Medulla oblongata (tissue), 1 donor: ENCODE results near the gene LRRC59.
"Not testable (repeated sequence)": the region's sequence is repeated elsewhere in the genome, so short reads cannot be mapped to it uniquely, and the experiment has no call there.

Source experiments
- DNase-seq: peaks from one replicate; pipeline ENCODE4 v3.0.0-alpha.2; 2015; ENCODE audit errors: extremely low spot score

LRRC59 gene

DNA sequence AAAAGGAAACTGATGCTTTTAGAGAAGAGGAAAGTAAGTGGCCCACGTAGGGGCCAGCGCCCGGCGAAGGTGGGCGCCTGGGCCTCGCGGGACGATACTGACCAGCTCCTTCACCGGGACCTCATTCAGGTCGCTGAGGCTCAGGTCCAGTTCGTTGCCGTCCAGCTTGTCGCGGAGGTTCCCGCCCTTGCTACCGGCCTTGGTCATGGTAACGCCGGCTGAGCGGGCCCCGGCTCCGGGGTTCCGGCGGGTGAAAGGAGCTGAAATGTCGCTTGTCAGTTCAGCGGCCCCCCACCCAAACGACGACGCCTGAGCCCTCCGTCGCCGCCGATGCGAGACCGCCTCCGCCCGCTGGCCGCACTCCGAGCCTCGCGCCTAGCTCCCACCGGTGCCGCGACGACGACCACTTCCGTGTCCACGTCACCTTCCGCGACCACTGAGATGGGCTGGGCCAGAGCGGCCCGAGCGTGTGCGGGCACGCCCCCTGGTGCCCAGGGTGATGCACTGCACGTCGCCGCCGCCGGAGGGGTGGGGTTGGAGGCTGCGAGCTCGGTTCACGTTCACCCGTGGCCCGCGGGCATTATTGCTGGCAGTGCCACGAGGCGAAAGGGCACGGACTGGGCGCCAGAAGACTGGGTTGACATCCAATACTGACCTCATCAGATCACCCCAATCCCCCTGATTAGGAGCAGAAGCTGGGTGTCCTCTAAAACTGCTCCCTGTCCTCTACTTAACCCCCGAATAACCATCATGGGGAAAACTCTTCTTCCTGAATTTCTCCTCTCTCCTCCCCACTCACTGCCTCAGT is at the start of gene LRRC59:
Gene LRRC59, minus strand, starts transcription at position 413 of the 808 bp plus-strand sequence. Its CDS starts 206 bp downstream, at position 207.
- DNase-seq = peak; percentile 84

DNA sequence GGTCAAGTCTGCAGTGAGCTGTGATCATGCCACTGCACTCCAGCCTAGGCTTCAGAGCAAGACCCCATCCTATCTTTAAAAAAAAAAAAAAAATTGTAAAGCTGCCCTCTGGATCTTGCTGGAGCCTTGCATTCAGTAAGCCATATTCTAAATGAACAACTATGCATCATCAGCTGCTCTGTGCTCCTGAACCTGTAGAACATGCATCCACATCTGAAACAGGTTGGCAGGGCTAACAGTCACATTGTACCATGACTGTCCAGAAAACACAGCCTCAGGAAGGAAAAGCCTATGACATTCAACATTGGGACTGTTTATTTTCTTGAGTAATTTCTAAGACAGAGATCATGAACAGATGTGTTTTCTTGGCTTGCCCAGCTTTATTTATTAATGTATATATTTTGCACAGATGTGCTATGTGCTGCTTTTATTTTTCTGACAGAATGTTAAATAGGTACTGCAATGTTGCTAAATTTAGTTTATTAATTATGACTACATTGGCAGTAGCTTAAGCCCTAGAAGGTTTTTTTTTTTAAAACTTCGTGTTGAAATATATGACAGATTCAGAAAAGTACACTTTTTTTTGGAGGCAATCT is 48.5 kb upstream of the LRRC59 start:
- DNase-seq = no peak

DNA sequence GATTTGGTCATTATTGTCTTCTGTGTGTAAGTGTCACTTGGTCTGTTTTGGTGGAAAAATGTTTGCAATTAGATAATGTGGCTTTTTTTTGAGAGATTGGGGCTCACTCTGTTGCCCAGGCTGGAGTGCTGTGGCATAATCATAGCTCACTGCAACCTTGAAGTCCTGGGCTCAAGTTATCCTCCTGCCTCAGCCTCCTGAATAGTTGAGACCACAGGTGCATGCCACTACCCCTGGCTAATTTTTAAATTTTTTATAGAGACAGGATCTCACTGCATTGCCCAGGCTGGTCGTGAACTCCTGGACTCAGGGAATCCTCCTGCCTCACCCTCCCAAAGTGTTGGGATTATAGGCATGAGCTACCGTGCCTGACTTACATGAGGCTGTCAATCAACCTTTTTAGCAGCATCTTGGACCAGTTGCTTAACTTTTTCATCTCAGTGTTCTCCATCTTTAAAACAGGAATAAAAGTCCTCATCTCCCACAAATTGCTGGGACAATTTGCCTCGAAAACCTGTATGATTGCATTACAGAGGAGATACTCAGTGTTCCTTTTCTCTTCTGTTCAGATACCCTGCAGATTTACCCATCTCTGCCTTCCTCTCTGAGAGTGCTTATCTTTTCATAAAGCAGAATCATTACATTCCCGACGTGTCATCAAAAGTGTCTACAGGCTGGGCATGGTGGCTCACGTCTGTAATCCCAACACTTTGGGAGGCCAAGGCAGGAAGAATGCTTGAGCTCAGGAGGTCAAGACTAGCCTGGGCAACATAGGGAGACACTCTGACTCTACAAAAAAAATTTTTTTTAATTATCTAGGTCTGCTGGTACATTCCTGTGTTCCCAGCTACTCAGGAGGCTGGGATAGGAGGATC is 47.8 kb upstream of the LRRC59 start:
- DNase-seq = no peak

DNA sequence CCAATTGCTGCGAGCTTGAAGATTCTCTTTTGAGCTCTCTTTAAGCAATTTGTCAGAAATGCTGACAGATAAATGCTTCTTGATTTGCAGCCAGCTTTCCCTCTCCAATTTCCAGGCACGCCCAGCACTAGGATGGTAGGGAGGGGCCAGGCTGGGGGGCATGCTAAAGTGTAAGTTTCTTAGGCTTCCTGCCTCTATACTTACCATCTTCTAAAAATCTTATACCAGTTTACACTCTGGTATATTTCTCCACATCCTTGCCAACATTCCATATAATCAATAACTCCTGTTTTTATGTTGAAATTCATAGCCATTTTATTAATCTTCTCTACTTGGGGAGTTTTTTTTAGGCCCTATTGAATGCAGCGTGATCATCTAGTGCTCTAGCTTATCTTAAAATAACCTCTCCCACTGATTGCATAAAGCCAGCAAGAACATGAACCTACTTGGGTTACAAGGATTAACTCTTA is 46.2 kb upstream of the LRRC59 start:
- no peak for DNase-seq

DNA sequence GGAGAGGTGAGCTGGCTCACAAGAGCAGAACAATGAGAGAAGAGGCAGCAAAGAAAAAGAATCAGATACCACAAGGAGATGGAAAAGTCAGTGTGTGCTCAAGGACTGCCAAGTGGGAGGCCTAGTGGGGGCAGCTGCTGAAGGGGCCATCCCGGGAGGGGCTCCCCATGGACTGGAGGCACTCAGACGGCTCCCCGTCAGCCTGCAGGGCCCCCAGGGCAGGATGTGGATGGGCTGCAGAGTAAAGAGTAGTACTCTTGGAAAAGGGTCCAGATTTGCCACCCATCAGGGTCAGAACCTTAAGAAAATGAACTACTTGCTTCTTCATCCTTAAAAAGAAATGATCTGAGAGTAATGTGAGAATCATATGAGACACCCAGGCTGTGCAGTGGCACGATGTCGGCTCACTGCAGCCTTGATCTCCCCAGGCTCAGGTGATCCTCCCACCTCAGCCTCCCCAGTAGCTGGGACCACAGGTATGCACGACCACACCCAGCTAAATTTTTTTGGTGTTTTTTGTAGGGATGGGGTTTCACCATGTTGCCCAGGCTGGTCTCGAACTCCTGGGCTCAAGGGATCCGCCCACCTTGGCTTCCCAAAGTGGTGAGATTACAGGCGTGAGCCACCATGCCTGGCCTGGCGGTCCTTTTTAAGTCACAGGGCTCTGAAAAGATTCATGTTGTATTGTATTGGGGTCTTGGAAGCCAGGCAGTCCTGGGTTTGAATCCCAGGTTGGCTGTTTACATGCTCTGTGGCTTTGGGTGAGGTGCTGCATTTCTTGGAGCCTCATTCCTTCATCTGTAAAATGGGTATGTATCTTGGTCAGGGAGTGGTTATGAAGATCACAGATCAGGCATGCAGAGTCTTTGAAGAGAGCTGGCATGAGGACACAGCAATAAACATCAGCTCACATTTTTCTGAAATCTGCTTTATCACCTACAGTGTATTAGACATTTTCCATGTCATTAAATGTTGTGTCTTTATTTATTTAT is 43.8 kb upstream of the LRRC59 start:
- no peak for DNase-seq

DNA sequence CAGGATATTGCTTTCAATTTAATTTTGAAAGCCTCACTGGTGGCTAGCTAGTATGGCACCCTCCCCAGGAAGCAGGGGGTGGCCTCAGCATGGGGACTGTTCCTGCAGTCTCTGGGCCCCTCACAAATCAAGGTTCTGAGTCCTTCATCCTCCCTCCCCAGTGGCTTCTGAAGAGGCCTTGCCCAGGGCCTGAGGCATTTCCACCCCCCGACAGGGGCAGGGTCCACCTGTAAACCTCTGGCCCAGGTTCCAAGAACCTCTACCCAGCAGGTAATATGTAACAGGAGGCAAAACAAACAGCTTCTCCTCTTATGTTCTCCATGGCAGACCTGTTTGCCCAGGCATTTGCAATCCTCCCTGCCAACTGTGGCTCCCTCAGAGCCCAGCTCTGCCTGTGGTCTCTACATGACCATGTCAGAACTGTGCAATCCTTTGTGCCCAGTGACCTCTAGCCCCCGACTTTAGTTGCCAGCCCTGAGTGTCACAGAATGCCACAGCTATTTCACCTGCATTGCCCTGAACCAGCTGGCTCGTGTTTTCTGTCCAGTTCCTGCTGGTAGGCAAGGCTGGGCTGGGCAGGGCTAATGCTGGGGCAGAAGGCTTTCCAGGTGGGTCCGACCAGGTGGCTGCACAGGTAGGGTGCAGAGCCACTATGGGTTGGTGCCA is 43.0 kb upstream of the LRRC59 start:
- DNase-seq = no peak

DNA sequence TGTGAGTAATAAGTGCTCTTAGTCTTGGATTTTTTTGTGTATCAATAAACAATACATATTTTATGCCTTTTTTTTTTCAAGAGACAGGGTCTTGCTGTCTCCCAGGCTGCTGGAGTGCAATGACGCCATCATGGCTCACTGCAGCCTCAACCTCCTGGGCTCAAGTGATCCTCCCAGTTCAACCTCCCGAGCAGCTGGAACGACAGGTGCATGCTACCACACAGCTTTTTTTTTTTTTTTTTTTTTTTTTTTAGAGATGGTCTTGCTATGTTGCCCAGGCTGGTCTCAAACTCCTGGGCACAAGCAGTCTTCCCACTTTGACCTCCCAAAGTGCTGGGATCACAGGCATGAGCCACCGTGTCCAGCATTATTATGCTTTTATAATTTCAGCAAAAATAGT is 41.7 kb upstream of the LRRC59 start:
- no peak for DNase-seq

DNA sequence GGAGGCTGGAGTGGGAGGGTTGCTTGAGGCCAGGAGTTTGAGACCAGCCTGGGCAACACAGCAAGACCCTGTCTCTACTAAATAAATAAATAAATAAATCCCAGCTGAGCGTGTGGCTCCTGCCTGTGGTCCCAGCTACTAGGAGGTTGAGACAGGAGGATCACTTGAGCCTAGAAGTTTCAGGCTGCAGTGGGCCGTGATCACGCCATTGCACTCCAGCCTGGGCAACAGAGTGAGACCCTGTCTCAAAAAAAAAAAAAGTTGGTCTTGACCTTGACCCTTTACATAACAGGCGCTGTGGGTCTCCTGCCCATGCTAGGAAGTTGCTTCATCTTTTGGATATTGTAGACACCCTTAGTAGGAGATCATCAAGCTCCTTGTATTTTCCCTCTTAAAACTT is 40.1 kb upstream of the LRRC59 start:
- DNase-seq = no peak

DNA sequence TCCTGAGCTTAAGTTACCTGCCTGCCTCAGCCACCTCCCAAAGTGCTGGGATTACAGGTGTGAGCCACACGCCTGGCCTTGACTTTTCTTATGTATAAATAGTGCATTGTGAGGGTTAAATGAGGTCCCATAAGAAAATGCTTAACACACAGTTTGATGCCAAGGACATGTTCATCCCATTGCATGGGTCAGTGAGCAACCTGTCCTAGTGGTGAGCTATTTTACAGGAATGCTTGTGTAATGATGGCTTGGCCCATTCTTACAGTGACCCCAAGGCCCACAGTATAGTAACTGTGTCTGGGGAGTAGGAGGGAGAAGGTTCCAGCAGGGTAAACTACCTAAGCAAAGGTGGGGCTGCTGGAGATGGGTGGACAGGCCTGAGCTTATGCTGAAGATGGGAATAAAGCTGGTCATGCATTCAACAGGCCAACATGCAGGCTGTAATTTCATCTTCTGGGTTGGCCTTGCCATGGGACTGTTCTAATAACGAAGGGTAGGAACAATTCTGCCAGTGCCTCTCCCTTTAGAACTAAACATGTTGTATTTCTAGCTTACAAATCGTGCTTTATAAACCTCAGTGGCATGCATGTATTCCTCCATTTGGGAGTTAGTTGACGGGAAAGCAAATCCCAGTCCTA is 34.9 kb upstream of the LRRC59 start:
- no peak for DNase-seq

DNA sequence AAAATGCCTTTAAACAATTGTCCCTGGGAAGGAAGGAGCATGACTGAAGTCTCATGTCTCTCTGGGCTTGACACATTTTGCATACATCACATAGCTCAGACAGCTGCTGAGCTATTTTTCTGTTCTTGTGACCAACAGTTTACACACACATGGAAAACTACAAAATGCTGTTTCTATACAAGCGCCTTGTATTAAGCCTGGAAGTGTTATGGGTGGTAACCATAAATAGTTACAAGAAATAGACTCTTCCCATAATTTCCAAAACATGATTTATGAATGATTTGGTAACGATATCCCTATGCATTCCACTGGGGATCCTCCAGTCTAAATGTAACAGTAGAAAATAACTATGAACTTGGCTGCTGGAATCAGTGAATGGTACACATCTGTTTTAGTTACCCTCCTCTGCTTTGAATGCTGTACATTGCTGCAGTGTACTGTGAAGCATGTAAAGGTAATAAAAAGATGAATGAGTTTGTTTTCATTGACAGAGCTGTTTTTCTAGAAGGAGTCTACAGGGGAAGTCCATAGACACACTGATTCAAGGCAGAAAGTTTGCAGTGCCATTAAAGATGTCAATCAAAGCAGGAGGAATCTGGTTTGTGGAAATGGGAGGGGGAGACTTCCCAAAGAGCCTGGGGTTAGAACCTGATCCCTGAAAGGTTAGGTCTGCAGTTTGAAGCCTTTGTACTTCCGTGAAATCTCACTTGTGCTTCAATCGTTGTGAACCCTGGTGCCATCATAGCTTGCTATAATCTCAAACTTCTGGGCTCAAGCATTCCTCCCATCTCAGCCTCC is 33.7 kb upstream of the LRRC59 start:
- DNase-seq = no peak

DNA sequence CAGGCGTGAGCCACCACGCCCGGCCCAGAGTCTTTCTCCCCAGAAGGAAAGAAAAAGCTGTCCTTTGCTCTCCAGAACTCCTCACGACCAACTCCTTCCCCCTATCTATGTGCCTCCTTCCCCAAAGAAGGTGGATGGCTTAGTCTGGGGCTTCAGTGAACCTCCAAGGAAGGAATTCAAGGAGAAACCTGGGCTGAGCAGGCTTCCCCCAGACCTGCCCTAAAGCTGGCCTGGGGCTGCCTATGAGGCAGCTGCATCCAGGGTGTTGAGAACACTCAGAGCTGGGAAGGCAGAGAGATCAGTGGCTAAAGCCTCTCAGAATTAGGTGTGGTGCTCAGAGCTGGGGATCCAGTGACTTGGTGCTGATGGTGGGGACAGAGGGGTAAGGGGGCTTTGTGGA is 32.5 kb upstream of the LRRC59 start:
- DNase-seq = no peak

DNA sequence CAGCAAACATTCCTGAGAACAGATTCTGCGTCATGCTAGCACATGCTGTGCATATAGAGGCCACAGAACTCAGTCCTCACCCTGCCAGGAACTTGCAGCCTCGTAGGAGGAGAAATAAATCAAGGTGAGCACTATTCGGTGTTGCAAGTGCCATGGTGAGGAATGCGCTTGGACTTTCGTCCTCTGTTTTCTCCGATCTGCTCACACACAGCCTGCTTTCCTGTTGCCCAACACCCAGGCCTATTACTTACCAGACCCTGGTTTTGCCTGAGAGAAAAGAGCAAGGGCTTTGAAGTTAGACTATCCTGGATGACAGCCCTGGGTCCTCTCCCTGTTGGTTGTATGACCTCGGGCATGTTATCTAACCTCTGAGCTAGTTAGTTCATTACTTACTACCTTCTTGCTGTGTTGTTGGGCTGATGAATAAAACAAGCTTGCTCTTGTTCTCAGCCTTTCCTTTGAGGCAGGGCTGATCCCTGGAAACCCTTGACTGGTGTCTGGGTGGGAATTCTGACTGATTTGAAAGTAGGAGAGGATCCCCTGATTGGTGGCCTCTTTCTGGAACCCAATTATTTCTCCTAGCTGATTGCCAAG is 31.6 kb upstream of the LRRC59 start:
- DNase-seq = no peak

DNA sequence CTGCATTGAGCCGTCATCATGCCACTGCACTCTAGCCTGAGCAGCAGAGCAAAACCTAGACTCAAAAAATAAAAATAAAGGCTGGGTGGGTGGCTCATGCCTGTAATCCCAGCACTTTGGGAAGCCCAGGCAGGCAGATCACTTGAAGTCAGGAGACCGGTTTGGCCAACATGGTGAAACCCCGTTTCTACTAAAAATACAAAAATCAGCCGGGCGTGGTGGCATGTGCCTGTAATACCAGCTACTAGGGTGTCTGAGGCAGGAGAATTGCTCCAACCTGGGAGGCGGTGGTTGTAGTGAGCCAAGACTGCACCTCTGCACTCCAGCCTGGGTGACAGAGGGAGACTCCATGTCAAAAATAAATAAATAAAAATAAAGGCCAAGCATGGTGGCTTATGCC is 30.8 kb upstream of the LRRC59 start:
- not testable (repeated sequence) for DNase-seq

DNA sequence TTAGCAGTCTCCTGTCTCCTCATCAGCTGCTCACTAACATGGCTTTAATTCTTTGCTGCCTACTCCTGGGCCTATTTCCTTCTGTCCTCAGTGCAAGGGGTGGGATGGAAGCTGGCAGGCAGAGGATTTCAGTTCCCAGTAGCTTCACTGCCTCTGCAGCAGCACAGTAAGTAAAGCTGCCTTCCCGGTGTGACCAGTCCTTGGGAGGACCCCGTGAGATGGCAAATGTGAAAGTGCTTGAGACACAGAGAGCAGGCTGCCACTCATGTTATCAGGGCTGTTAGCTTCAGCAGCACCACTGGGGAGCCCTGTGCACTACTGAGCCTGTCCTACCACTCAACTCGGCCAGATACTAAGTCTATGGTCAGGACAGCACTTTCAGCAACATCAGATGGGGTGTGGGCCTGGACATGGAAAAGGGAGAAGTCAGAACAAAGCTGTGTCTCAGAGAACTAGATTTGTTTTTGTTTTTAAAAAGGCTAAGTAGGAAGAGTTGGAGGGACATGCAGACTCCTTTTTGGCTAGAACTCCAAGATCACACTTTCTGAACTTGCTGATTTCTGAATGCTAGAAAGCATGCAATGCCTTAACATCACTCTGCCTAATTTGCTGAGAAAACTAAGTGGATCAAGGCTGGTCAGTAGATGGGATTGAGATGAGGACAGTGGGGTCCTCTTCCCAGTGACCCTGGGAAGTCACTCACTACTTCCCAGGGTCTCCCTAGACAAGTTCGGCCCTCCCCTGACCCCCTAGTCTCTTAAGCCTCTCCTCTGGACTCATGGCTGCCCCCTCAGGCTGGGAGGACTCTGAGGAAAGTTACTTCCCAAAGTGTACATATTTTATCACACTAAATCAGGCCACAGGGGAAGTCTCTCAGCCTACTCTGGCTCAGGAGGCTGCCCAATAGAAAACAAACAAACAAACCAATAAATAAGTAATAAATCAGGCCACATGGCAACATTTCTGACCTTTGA is 29.8 kb upstream of the LRRC59 start:
- DNase-seq = peak; percentile 21

DNA sequence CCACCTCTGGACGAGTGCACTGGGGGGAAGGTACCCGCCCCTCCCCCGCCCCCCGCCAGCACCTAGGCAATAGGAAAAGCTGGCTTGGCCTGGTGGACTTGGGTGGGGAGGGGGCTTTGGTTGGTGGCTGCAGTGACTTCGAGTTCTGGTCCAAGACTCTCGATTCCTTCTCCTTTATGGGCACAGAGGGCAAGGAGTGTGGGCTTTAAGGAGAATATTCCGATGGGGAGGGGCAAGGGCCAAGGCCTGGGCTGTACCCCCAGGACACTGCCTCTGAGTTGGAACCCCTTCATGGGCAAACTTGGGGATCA is 29.1 kb upstream of the LRRC59 start:
- DNase-seq = no peak

DNA sequence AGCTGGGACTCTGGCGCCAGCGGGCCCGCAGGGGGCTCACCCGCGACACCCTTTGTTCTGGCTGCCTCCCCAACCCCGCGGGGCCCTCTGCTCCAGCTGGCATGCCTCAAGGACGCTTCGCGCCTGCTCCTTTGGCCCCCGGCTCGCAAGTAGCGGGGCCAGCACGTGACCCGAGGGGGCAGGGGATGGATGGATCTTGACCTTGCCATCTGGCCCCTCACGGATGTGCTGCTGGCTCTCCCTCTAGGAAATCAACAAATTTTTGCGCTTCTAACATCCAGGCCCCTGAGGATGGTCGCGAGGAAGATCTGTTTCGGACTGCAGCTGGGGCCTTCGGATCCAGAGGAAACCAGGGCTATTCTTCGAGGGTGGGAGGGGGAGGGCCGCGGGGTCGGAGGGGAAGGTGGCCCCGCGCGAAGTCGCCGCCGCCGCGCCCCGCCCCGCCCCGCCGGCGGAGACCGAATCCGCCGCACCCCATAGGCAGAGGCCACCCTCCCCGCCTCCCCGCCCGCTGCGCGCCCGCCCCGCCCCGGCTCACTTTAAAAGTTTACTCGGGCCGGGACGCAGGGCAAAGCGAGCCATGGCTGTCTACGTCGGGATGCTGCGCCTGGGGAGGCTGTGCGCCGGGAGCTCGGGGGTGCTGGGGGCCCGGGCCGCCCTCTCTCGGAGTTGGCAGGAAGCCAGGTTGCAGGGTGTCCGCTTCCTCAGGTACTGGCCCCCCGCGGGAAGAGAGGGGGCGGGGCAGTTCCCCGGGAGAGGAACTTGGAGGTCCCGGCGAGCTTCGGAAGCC is 28.6 kb upstream of the LRRC59 start, which contains the start of gene ACSF2:
Gene ACSF2, plus strand, starts transcription at position 537 of the 790 bp plus-strand sequence. Its CDS starts 44 bp downstream, at position 581.
- DNase-seq = peak; percentile 29
